ENCODE measurements around the gene ABCB11. TPM values are rescaled to one million over a fixed set of nuclear protein-coding genes. Genes with fewer than 3 reads are reported as not detected.

The ABCB11 gene
- total RNA-seq, 1 donor: not detected

GRCh38 chr2:168915441-168916330 lies 115.4 kb downstream of the ABCB11 start:
- no peak overlapping the region for H3K4me3 ChIP-seq (ENCODE audit: low read depth, low read length)
- TF ChIP-seq, protein P1, sequence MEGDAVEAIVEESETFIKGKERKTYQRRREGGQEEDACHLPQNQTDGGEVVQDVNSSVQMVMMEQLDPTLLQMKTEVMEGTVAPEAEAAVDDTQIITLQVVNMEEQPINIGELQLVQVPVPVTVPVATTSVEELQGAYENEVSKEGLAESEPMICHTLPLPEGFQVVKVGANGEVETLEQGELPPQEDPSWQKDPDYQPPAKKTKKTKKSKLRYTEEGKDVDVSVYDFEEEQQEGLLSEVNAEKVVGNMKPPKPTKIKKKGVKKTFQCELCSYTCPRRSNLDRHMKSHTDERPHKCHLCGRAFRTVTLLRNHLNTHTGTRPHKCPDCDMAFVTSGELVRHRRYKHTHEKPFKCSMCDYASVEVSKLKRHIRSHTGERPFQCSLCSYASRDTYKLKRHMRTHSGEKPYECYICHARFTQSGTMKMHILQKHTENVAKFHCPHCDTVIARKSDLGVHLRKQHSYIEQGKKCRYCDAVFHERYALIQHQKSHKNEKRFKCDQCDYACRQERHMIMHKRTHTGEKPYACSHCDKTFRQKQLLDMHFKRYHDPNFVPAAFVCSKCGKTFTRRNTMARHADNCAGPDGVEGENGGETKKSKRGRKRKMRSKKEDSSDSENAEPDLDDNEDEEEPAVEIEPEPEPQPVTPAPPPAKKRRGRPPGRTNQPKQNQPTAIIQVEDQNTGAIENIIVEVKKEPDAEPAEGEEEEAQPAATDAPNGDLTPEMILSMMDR (IDR thresholded peaks at IDR 0.05; ENCODE audit: insufficient read depth, low read length): no peak
- no peak for DNase-seq (ENCODE audit: low read depth)

- no peak overlapping the region for H3K4me3 ChIP-seq (ENCODE audit: low read depth, low read length)
- TF ChIP-seq, protein P1 (IDR thresholded peaks at IDR 0.05; ENCODE audit: insufficient read depth, low read length): no peak
- DNase-seq (ENCODE audit: low read depth): no peak
Observed at GRCh38 chr2:168913495-168913894, 117.6 kb downstream of the ABCB11 start.

- peak; percentile 23 for DNase-seq (ENCODE audit: low read depth)
- TF ChIP-seq, protein P1 (IDR thresholded peaks at IDR 0.05; ENCODE audit: insufficient read depth, low read length): no peak
Observed at GRCh38 chr2:168912901-168913369, 118.2 kb downstream of the ABCB11 start.

DNA sequence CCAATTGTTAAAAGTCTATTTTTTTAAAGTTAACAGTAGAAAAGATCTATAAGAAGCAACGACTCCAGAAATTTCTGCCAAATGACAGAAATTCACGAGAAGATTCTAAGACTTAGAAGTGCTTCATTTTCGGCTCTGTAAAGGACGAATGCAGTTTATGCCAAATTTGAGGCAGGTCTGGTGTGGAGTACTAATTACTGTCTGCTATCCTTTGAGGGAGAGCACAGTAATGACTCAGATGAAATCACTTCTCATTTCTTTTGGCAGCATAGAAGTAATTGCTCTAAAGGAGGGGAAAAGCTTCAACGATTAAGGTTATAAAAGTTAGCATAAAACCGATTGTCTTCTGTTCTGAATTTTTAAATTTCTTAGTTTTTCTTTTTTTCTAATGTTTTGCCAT lies 118.7 kb downstream of the ABCB11 start:
- DNase-seq (ENCODE audit: low read depth): no peak
- TF ChIP-seq, protein P1 (IDR thresholded peaks at IDR 0.05; ENCODE audit: insufficient read depth, low read length): no peak
- no peak overlapping the region for H3K4me3 ChIP-seq (ENCODE audit: low read depth, low read length)

More at GRCh38 chr2:168912901-168913369, 118.2 kb downstream of the ABCB11 start:
- peak overlapping the region; percentile 48 for H3K4me3 ChIP-seq (ENCODE audit: low read depth, low read length)

DNA sequence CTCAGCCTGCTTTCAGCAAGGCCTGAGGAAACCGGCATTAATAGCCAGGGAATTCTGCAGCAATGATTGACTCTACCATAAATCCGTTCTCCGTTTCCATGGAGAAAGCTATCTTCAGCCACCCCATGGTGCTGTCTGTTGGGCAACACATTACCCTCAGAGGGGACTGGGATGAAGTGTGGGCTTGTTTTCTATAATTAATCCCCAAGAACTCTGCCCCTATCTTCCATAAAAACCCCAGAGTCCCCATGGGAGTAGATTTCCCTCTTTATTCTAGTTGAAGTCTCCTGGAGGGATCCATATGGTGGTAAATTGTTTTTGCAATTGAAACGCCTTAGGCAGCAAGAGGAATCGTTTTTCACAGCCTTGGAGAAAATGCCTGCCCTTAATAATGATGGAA lies 120.8 kb downstream of the ABCB11 start:
- TF ChIP-seq, protein P1 (IDR thresholded peaks at IDR 0.05; ENCODE audit: insufficient read depth, low read length): no peak
- no peak overlapping the region for H3K4me3 ChIP-seq (ENCODE audit: low read depth, low read length)
- no peak for DNase-seq (ENCODE audit: low read depth)

GRCh38 chr2:168907940-168908662 lies 123.0 kb downstream of the ABCB11 start:
- TF ChIP-seq, protein P1 (IDR thresholded peaks at IDR 0.05; ENCODE audit: insufficient read depth, low read length): no peak
- H3K4me3 ChIP-seq (ENCODE audit: low read depth, low read length): no peak overlapping the region
- no peak for DNase-seq (ENCODE audit: low read depth)

All from fibroblast of the aortic adventitia (primary cell).